SH-SY5Y (cell line): ENCODE results near the gene DEGS2.

Experiments used
- GATA2 ChIP-seq: IDR thresholded peaks from 2 replicates; pipeline ENCODE4 v1.6.1; 2011; ENCODE audit warnings: mild to moderate bottlenecking, low read depth, low read length
- GATA3 ChIP-seq: IDR thresholded peaks from 2 replicates; pipeline ENCODE4 v1.6.1; 2011; ENCODE audit warnings: low read depth, mild to moderate bottlenecking, low read length, moderate library complexity

The DEGS2 gene

DNA sequence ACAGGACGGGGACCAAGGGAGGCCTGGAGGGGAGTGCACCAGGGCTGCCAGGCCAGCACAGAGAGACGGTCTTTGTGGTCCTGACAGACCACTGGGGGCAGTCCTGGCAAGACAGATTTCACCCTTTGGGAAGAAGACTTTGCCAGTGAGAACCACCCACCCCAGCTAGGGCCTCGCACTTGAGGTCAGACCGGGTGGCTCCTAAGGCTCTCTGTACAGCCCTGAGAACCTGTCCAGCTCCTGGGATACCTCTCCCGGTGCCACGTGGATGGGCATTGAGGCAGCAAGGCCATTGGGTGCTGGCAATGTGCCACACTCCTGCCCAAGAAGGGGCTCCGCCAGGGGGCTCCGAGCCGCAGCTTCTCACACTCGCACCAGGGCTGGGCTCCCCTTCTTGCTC, 42.4 kb downstream of the DEGS2 start:
- TF ChIP-seq GATA2 (no peak), GATA3 (no peak)

DNA sequence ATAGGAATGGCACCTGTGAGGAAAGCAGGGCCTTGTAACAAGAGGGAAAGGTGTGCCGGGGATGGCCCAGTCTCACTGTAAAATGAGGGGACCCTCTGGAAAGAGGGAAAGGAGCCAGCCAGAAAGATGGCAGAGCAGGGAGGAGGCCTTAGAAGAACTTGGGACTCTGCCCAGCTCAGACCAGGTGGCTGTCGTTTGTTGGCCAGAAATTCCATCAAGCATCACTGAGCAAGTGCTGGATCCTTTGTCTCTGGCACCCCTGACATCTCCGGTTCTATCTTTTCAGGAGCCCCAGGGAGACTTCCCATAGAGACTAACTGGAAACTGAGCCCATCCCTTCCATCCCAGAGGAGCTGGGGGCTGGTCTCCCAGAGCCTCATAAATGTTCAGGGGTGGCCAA, 43.3 kb downstream of the DEGS2 start:
- TF ChIP-seq GATA3 (no peak), GATA2 (no peak)

DNA sequence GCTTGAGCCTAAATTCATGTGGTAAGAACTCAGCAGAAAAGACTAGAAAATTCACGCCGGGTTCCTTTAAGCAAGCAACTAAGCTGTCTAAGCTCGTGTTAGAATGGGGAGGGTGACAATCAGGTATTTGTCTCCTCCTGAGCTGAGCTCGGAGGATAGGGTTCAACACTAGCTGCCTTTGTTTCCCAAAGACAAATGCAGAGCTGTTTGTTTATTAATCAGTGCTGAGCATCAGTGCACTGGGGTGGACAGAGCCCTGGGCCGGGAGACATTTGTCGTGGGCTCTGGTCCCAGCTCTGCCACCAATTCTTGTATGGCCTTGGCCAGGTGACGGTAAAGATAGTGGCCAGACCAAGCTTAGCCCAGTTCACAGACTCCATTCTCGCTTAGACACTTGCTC, 43.7 kb downstream of the DEGS2 start:
- TF ChIP-seq GATA3 (no peak), GATA2 (no peak)

DNA sequence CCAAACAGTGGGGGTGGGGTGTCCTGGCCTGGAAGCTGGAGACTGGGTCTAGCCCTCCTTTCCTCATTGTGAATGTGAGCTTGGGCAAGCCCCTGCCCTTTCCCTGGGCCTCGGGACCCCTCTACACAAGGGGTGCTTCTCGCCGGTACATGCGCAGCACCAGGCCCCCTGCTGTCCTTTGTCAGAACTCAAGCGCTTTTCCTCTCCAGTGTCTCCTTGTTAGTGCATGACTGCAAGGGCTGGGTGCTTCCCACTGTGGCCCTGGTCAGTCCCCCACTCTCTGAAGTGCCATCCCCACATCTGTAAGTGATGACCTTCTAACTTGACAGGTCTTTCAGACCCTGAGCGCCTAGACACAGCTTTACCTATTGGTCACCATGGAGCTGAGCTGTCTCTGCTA, 44.2 kb downstream of the DEGS2 start:
- TF ChIP-seq GATA3 (no peak), GATA2 (no peak)

DNA sequence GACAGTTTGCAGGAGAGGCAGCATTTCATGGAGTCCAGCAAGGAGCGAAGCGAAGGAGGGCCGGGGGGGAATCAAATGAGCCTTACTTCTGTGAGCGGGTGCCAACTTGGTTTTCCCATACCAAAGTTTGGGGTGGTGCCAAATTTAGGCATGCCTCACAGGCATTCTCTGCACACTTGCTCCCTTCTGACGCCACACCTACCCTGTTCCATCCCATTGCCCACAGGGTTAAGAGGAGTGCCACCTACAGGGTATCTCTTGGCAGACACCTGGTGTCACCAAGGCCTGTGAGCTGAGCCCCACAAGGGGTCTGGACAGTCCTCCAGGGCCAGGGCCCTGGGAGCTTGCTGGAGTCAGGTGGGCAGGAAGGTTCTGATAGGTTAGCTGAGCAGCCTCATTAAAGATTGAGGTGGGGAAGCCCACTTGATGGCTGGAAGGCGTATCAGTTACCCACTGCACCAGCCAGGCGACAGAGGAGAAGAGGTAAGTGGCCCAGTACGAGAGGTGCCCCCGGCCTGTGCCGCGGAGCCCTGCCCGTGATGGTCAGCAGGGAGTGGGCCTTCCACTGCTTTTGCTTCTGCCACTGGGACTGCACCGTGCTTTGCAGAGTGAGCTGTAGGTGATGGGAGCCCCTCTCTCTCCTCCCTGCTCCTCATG, 45.2 kb downstream of the DEGS2 start:
- no peak for TF ChIP-seq GATA2
- TF ChIP-seq GATA3, result no peak

DNA sequence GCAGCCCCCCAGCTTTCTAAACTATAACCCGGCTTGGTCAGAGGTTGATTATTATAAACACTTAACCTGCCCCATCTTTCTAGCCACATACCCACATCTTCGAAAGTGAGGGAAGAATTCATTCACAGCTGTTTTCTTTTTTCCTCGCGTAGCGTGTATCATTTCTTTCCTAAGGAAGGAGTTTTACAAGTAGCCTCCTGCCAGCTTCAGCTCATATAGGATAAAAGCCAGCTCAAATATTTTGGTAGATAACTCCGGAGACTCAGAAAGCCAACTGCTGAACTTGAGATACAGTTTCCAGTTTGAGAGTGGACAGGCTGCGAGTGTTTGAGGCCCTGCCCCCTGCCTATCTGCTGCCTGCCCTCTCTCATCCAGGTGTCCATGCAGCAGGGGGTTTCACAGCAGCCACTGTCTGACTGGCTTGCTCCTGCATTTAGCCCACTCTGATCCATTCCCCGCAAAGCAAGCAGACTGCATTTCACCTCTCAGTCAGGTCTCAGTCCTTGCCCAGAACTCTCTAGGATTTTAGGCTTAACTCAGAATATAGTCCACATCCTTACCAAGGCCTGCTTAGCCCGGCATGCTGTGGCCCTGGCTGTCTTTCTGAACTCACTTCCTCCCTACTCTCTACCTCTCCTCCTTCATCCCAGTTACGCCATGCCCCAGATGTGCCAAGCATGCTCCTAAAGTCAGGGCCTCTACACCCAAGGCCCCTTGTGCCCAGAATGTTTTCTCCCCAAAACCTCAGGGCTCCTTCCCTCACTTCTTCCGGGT, 47.3 kb downstream of the DEGS2 start:
- TF ChIP-seq GATA2, result no peak
- no peak for TF ChIP-seq GATA3

DNA sequence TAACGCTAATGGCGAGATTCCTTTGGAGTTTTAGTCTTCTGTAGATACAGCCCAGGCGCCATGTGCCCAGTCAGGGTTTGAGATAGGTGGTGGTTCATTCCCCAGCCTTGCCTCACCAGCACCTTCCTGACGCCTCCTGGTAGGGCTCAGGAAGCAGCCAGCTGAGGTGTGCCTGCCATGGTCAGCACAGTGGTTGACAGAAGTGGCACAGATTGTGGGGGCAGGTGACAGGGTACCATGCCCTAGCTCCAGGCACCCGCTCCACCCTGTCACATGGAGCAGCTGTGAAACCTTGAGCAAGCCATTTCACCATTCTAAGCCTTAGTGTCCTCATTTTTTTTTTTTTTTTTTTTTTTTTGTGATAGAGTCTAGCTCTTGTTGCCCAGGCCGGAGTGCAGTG, 48.6 kb downstream of the DEGS2 start:
- no peak for TF ChIP-seq GATA3
- TF ChIP-seq GATA2, result no peak

DNA sequence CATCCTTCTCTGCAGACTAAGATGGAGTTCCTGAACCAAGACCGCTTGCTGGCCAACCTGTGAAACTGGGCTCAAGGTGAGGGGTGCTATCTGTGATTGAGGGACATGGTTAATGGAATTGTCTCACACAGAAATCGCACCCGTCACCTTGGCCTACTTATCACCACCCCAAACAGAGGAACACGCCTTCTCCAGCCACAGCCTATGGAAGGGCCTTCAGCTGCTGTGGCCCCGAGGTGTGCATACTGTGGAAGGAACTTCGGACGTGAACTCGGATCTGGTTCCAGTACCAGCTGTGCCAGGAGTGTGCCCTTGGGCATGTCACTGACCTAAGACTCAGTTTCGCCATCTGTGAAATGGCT, 49.9 kb downstream of the DEGS2 start:
- TF ChIP-seq GATA3 (no peak), GATA2 (no peak)

DNA sequence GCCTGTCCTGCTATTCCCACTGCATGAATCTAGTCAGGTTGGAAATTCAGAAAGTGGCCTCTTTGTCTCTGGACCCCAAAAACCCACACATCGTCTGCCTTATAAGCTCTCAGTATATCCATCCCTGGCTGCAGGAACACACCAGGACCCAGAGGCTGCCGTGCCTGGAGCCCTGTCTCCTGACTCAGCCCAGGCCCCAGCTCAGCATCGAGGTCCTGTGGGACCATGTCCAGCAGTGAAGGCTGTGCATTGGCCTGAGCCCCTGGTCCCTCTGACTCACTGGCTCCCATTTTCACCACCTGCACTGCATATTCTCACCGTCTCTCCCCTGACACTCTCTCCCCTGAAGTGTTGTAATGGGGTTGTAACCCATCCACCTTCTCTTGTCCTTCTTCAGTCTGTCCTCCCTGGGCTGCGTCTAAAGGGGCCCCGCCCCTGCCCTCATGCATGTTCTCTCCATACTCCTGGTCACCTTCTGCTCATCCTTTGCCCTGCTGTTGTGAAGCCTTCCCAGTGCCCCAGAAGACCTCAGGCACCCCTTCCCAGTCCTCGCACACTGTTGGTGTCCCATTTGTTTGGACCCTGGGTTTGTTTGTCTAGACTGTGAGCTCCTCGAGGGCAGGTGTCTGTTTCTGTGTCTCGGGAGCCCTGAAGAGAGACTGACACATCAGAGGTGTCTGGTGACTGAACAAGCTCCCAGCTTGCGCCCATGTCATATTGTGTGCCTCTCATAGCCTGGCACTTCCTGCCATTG, 50.4 kb downstream of the DEGS2 start:
- TF ChIP-seq GATA3 (no peak), GATA2 (no peak)

DNA sequence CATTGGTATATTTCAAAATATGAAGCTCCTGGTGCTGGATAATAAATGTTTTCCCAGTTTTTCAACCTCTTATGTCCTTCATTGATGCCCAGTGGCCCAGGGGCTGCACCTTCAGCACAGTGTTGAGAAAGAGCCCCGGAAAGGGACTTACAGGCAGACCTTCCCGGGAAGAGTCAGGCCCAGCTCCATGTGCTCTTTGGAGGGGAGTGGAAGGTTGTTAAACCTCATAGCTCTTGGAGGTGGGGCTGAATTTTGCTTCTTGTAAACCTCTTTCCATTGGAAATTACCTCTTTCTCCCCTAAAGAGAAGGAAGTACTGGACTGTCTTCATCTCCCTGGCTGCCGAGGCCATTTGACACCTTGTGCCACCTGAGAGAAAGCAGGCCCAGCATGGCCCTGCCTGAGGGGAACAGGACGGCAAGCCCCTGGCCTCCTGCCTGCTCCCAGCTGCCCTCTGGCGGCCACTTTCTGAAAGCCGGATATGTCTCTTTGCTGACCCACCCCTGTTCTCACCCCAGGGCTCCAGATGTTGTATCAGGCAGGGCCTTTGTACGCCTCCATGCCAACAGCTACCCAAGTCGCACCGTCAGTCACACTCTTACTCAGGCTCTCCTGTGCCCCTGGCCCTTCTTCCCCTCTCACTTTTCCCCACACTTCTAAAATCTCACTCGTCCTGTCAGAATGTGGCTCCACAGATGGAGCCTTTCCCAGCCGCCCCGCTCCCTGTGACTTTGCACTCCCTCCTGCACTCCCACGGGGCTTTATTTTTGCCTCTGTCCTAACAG, 51.2 kb downstream of the DEGS2 start:
- TF ChIP-seq GATA2 (no peak; the same call in 1 of the 2 replicates), GATA3 (no peak)

DNA sequence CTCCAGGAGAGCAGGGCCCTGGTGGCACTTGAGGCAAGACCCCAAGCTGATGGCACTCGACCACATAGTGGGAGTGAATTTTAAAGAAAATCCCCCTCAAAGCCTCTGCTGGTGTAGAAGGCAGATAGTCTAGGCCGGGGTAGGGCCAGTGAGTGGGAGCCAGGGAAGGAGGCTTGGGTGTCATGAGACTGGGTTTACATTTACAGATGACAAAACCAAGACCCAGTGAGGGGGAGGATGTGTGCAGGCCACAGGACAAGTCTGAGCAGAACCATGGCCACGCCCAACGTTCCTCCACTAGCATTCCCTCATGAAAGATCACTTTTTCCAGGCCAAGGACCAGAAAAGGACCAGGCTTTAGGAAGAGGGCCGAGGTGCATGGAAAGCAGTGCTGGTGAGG, 52.2 kb downstream of the DEGS2 start:
- TF ChIP-seq GATA3 (no peak), GATA2 (no peak)

DNA sequence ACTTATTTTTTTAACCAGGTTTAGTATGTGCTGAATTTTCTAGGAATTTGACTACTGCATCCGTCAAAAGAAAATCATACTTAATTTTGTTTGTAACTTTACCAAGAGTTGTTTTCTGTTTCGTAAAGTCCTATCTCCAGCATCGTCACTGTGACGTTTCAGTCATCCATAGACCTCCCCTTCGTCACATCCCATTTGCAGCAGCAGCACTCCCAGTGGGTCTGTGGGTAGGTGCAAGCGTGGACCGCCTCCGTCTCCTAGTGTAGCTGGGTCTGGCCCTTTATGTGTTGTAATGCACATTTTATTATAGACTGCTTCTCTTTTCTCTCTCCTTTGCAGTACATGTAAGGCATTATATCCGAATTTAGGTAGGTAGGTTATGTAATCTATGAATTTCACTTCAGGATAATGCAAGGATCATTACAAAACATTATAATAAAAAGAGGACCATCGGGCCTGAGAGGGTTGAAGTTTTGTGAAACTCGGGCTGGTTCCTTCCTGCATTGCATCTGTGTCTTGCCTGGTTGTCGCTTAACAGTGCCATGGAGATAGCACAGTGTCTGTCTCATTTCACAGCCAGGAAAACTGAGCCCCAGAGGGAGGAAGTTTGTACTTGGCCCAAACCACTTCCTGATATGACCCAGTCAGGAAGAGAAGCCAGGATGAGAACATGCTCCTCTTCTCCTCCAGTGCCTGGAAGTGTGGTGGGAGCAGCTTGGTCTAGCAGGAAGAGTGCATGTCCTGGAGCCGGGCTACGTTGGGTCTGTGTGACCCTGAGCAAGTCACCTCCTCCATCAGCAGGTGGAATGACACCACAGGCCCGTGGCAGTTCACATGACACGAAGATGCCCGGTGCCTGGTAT, 53.0 kb downstream of the DEGS2 start:
- TF ChIP-seq GATA2, result no peak
- TF ChIP-seq GATA3, result no peak
